GM19023 (cell line): ENCODE data around the gene DYNLT5.
"Not testable (repeated sequence)": the region's sequence is repeated elsewhere in the genome, so short reads cannot be mapped to it uniquely, and the experiment has no call there.

Experiments used
- ATAC-seq: cut with Tn5 transposase; IDR thresholded peaks from one replicate; pipeline ENCODE4 v1.9.1; 2021; ENCODE audit warnings: mild to moderate bottlenecking, moderate library complexity; ENCODE audit not compliant: unreplicated experiment

The DYNLT5 gene, protein sequence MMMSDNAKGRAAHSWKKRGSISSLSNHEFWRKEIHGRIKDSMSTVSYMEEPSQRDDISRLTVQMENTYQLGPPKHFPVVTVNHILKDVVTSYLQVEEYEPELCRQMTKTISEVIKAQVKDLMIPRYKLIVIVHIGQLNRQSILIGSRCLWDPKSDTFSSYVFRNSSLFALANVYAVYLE

DNA sequence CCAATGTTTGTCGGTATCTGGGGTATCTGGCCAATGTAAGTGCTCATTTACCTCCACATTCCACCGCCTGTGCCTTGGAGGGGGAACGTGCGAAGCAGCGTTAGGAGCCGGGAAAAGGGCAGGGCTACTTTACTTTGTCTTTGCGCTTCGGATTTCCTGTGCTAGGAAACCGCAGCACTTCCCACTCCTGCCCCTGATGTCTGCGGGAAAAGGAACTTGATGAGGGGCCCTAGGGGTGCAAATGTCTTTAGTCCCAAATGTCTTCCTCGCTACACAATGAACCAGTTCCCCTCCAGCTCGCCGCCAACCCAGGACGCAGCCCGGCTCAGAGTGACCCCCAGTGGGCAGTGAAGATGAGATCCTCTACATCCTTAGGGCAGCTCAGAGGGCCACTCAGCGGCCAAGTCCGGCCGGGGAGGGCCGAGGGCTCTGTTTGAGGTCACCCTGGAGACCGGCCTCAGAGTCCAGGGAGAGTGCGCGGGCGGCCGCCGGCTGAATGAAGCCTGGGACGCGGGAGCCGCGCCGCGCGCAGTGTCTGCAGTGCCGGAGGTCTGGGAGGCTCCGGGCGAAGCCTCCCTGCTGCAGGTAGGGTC, at the start of gene DYNLT5:
TSS of gene DYNLT5 (plus strand) at position 460 of the 593 bp plus-strand sequence. CDS start 2,200 bp downstream, outside the sequence.
- ATAC-seq, result peak; percentile 59

DNA sequence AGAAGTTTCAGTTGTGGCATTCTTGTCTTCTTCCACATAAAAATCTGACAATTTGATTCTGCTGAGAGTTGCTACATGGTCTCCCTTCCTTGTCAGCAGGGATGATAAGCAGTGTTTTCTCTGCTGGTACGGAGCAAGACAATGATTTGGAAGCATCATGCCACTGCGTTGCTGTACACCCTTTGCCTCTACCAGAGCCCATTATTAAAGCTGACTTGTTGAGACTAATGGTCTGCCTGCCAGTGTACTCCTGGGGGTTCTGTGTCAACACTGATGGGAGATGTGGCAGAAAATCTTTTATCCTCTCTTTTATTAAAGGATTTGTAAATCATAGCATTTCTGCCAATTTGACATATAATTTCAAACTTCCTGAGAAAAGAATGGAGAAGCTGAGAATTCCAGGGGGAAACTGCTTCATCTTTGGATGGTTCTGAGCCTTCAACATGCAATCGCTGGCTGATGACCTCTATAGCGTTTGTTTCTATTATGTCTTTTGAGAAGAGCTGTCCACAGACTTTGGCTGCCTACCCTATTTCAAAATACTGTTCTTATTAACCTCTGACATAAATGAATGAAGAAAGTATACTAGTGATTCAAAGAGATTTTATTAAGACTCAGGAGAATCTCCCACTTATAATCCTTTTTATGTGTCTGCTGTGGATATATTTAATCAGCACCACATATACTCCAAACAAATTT, 47.9 kb upstream of the DYNLT5 start:
- ATAC-seq, result no peak

DNA sequence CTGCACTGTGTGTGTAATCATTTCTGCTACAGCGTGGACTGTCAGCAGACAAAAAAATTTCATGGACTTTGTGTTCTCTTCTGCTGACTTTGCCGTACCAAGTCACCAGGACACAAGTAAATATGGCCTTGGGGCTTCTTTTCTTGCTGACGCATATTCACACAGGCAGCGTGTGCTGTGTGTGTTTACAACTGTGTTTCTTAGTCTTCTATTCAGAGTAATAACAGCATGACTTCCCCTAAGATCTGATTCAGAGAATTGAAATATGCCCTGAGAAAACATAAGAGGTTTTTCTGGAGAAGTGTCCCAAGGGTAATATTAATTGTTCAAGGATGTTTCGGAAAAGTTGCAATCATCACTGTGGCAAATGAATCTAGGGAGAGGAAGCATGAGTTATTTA, 47.1 kb upstream of the DYNLT5 start:
- no peak for ATAC-seq

DNA sequence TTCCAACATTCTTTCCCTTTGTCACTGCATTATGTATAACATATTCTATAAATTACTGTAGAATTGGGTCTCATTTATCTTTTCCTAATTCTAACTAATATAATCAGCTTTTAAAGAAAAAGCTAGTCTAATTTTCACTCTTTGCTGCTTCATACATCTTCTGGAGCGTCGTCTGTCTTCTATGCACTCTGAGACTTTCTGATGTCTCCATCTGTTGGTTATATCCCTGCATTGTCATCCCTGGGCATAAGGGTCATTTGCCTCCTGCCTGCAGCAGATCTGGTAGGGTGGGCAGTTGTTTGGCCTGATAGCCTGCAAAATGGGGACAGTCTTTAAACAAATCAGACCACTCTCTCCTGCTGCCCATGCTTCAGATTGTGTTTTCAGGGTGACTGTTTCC, 40.8 kb upstream of the DYNLT5 start:
- ATAC-seq, result no peak

DNA sequence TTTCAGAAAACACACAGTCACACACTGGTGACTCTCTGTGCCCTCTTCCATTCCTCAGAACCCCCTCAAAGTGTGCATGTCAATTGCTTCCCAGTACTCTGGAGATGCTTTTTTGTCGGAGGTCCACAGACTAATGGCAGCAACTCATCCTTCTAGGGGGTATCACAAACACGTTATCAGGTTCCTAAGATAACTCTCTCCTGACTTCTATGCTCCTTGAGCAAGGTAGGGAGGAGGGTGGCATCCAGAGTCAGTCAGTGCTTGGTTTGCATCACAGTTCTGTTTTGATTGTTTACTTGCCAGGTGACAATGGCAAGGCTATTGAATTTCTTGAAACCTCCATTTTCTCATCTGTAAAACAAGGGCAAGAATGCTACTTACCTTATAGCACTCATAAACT, 39.4 kb upstream of the DYNLT5 start:
- ATAC-seq, result no peak

DNA sequence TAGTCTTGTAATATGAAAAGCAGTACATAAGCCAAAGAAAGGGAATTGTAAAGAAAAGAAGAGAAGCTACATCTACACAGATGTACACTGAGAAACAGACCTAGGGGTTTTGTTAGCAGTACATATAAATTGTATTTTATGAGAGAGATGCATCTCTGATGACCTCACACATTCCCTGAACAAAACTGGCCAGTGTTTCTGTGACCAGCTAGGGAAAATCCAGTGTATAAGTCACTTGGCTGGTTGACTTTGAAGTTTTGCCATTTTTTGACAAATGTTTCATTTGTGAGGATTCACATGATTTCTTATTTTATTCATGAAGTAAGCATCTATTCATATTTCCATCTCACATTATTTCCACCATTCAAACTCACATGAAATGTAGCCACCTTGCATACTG, 28.3 kb upstream of the DYNLT5 start:
- ATAC-seq, result no peak

DNA sequence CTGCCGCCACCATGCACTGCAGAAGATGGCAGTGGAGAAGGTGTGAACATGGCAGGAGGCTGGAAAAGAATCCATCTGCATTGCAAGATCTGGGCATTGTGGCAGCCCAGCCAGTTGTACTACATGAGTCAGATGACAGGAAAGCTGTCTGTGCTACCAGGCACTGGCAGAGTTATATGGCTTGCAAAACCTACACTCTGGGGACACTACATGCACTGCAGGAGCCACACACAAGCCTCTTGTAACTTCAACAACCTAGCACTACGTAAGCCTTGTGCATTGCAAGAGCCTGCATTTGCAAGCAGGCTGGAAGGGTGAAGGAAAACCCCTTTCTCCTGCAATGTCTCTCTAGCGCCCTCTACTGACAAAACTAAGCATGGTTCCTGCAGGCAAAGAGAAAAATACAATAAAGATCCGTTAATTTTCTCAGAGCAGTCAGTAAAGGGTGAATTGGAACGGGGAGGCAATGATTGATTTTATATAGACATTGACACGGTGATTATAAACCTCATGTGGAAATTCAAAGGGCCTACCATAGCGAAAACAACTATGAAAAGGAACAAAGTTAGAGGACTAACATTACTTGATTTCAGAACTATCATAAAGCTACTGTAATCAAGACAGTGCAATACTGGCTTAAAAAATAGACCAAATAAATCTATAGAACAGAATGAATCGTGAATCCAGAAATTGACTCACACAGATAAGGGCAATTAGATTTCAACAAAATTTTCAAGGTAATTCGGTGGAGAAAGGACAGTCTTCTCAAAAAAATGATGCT, 26.2 kb upstream of the DYNLT5 start:
- peak; percentile 85 for ATAC-seq

DNA sequence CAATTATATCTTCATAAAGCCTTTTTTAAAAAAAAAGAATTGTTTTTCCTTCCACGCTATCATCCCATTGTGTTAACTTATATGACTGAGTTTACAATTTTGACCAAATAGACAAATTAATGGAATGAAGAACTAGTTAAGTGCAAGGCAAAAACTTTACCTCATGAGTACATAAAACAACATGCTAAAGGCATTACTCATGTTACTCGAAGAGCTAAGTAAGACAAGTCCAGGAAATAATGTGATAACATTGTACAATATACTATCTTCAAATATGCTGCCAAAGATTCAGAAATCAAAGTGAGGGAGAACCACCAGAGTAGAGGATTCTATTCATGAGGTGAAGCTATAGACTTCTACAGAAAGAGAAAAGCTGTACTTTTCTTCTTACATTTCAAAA, 24.2 kb upstream of the DYNLT5 start:
- no peak for ATAC-seq

DNA sequence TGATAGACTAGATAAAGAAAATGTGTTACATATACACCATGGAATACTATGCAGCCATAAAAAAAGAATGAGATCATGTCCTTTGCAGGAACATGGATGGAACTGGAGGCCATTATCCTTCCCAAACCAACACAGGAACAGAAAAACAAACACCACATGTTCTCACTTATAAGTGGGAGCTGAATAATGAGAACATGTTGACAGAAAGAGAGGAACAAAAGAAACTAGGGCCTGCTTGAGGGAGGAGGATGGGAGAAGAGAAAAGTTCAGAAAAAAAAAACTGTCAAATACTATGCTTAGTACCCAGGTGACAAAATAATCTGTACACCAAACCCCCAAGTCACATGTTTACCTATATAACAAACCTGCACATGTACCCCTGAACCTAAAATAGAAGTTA, 23.5 kb upstream of the DYNLT5 start:
- not testable (repeated sequence) for ATAC-seq

DNA sequence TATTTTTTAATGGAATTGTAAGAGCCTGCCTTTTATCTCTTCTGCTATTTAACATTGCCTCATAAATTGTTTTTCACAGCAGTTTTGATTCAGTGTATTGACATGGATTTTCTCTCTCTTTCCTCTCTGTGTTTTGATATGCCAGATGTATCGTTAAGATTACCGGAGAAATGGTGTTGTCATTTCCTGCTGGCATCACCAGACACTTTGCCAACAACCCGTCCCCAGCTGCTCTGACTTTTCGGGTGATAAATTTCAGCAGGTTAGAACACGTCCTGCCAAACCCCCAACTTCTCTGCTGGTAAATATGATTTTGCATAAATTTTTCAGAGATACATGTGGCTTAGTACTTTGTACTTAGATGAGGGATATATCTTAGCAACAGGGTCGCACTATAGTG, 23.1 kb upstream of the DYNLT5 start:
- ATAC-seq, result no peak

DNA sequence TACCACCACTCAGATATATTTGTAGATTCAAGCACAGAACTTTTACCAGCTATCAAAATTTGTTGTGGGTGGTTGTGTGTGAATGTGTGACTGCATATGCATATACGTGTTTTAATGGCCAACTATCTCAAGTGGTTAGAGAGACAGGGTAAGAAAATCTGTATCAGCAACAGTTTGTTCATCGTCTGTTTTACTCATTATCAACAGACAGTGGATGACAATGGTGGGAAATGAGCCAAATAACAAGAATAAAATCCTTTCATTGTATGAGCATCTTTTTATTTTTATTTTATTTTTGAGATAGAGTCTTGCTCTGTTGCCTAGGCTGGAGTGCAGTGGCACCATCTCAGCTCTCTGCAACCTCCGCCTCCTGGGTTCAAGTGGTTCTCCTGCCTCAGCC, 22.7 kb upstream of the DYNLT5 start:
- ATAC-seq, result no peak

DNA sequence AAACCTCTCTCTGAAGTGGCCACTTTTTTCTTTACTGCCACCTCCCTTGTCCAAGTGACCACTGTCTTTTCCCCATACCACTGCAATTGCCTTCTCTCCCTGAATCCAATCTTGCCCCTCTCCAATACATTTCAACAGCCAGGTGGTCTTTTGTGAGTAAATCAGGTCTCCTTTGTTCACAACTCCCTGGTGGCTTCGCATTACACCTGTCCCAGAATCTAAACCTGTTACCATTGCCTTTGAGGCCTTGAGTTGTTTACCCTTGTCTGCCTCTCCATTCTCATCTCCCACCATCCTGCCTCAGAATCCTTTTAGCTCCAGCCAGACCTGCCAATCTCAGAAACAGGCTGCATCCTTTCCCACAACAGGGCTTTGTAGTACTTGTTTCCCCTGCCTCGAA, 21.8 kb upstream of the DYNLT5 start:
- no peak for ATAC-seq

DNA sequence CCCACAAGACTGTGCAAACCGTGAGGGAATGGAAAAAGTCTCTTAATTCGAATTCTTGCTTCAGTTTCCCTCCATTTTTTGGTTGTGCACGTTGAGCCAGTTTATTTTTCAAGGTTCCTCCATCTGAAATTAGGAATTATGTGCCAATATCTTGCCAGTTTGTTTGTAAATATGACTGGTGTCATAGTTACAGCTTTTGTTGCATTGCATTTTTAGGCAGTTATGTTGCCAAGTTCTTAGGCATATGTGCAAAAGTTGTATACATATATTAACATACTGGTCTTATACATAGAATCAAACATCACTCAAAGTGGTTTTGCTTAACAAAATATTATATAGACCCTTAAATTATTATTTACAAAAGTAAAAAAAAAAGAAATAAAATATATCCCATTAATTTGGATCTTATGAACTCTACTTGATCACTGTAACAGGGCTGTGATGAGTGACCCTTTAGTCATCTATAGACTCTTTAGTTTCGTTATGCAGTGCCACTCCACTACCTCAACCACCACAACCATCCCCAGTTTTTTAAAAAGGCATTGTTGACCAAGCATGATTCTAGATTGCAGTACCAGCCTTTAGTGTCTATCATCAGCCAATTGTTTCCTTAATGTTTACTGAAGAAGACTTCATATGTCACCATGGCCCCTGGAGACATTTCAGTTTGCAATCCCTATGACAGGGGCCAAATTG, 20.9 kb upstream of the DYNLT5 start:
- peak; percentile 45 for ATAC-seq

DNA sequence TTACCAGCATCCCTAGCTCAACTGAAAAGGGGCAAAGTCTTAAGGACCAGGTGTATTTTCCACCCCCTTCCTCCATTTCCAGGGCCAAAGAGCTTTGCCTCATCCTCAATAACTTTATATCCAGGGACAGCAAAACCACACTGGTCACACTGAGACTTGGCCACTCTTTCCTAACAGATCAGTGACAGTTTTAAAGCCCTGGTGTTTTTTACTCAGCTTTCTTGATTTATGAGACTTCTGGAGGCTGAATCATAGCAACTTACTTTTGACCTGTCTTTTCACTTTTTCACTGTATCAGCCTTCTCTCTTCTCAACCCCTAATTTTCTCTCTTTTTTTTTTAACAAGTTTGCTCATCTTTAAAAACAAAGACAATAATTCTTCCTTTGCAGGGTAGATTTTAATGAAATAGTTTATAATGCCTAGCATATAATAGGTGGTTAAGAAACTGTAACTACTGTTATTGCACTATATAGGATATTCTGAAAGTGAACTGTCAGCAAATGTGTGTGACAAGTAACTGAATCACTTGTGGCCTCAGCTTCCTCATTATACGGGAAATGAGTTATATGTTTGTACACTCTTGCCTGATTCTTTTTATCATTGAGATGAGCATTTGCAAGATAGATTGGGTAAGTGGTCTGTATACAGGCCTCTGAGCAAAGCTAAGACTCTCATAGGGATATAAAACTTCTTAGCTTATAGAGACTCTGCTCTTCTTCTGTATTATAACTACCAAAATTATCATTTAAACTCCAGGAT, 19.7 kb upstream of the DYNLT5 start:
- ATAC-seq, result no peak

DNA sequence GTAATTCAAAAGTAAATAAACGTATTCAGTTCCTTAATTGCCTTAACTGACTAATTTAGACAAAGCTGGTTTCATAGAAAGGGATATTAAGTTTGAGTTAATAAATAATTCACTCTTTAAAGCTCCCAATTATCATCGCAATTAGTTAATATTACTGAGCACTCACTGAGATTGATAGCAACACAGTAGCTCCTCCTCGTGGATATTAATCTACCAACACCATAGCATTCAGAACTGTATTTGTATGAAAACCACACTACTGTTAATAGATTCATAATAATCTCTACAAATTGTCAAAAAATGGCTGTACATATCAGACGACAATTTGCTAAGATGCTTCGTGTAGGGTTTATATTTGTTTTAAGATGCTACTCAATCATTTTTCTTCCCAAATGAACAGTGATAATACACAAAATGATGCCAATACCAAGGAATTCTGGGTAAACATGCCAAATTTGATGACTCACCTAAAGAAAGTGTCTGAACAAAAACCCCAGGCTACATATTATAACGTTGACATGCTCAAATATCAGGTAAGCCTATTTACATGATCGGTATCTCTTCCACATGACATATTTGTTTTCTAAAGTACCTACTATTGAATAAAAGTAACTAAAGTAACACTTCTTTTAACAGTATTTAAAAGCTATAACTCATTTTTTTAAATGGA, 18.8 kb upstream of the DYNLT5 start:
- no peak for ATAC-seq

DNA sequence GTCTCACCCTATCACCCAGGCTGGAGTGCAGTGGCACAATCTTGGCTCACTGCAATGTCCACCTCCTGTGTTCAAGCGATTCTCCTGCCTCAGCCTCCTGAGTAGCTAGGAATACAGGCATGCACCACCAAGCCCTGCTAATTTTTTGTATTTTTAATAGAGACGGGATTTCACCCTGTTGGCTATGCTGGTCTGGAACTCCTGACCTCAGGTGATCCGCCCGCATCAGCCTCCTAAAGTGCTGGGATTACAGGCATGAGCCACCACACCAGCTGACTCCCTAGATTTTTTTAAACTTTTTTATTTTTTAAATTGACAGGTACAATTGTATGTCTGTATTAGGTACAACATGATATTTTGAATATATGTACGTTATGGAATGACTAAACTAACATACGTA, 17.7 kb upstream of the DYNLT5 start:
- ATAC-seq, result not testable (repeated sequence)

DNA sequence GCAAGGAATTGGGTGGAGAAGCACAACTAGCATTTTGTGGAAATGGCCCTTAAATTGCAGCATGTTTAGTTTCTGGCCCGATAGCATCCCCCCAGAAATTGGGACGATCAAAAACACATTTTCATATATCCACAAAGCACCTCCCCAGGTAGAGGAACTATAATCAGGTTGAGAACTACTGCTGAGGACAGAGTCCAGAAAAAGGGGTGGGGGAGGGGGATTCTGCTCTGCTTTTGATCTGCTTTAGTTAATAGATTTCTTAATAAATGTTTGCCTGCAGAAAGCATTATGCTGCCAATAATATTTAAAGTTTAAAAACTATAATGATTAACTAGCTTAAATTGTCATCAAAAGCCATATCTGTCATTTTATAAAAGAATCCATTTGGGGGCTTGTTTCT, 14.4 kb upstream of the DYNLT5 start:
- no peak for ATAC-seq

DNA sequence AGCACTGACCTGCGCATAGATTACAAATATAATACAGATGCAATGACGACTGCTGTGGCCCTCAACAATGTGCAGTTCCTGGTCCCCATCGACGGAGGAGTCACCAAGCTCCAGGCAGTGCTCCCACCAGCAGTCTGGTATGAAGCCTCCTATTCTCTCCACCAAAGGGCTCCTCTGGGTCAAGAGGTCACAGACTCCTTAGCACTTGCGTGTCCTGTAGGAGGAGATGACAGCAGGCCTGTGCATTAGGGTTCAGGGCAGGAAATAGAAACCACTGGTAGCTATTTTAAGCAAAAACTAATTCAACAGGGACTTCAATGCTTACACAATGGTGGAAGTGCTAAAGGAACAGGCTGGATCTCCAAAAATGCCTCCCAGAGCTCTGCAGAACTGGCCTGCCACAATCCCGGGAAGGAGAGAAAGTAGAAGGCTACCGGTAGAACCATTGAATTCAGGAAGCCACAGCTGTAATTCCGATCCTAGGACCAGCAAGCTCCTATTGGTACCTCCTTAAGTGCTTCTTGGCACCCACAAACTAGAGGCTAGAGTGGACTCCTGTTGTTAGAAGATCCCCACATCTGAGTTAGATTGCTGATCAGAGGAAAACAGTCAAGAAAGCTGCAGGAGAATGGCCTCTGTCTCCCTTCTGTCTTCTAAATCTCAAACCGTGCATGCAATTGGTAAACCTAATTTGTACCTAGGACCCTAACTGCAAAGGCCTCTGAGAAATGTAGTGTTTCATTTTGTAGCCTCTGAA, 12.7 kb upstream of the DYNLT5 start:
- peak; percentile 71 for ATAC-seq

DNA sequence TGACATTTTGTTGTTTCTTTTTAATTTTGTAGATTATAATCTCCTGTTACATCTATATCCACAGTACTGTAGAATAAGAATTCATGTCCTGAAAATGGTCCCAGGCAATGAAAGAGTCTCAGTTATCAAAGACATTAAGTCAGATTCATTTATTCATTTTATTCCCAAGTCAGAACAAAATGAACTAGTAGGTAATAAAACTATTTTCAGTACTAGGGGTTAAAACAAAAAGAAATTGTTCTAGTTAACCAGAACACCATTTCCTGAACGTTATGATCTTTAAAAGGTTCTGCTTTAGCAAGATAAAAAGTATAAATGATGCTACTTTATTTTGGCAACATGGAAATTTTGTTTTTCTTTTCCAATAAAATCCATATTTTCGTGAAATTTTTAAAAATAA, 6.8 kb upstream of the DYNLT5 start:
- no peak for ATAC-seq
